Activated CD4-positive, alpha-beta T cell treated with anti-CD3 and anti-CD28 coated beads, Interleukin-2, amount 50 U/mL, for 1 hour (primary cell): Measurements from ENCODE around the gene ZNF407.

Experiments used
- DNase-seq: peaks from one replicate; pipeline ENCODE4 v3.0.0-alpha.2; 2020

Gene ZNF407

DNA sequence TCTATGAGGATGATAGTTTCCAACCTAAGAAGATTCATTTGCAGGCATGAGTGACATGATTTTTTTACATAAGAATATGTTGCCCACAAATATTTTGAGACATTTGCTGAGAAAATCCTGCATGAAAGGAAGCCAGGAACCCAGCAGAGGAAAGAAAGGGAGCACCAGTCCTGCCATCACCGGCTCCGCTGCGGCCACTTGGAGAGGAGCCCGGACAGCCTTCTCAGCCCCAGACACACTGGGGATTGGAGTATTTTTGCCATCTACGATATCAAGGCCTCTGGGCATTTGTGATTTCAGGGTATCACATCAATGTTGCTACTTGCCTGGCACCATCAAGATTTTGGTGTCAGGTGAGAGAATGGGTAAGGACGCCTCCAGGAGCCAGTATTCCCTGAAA, 383.0 kb downstream of the ZNF407 start:
- DNase-seq: no peak

DNA sequence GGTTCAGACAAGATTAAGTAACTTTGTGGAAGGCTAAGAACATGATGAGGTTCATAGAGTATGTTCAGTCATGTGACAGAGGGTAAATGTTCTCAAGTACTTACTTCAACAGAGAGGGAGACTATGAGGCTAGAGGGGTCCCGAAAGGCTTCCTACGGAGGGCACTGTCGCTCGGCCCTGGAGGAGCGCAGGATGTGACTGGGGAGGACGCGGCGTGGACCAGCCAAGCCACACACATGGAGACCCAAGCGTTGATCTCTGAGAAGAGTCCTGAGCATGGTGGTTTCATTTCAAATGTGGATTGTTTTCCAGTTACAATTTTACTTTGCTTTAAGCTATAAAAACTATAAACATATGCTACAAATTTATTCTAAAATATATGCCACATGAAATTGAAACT, 383.8 kb downstream of the ZNF407 start:
- no peak for DNase-seq

GRCh38 chr18:74982946-74983635, 385.4 kb downstream of the ZNF407 start:
- no peak for DNase-seq

DNA sequence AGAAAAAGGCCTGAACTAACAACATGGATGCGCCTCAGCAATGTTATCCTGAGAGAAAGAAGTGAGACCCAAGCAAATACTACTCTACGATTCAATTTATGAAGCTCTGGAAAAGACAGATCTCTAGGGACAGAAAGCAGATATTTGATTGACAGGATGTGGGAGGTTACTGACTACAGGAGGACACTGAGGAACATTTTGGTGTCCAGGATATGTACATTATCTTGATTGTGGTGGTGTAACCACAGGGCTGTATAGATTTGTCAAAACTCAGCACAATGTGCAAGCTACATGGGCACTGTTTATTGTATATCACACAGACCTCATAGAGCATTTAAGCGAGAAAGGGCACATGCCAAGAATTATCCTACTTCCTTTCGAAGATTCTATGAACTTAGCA, 391.5 kb downstream of the ZNF407 start:
- no peak for DNase-seq

DNA sequence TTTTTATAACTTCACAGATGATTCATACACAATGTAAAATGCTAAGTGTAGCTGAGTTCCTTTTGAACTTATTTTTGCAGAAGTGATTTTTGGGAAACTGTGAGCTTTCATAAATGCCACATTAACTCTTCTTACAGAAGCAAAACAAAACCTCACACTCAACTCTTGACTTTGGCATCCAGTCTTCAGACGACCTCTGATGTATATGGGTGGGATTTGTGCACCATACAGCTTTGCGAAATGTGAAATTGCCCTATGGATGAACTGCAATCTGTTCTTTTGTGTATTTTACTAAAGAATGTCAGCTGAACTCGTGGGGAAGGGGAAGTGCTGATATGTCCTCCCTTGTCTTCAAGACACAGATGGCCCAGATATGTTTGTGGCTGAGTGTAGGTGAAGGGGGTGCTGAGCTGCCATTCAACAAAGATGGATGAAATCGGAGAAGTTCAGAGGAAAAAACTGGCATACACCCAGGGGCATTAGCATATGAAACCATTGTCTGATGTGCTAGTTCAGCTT, 393.0 kb downstream of the ZNF407 start:
- DNase-seq: no peak

GRCh38 chr18:74994502-74995418, 397.1 kb downstream of the ZNF407 start:
- no peak for DNase-seq

GRCh38 chr18:74995419-74995736, 397.7 kb downstream of the ZNF407 start:
- no peak for DNase-seq

GRCh38 chr18:74996055-74996454, 398.4 kb downstream of the ZNF407 start:
- no peak for DNase-seq

DNA sequence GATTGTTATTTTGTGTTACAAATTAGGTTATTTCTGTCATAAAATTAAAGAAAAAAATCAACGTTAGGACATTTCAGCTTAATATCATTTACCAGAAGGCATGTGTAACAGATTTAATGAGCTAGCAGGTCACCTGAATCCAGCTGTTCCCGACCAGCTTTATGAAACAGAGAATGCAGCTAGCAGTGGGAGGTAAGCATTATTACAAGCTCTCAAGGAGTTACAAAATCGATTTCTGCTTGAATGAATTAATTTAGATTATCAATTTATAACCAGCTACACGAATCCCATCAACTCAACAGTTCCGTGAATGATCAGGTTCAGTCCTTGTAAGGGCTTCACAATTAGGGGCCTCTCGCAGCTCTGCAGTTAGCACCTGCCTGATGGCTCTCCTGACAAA, 399.3 kb downstream of the ZNF407 start:
- no peak for DNase-seq

GRCh38 chr18:75000920-75001319, 403.2 kb downstream of the ZNF407 start:
- DNase-seq: no peak

DNA sequence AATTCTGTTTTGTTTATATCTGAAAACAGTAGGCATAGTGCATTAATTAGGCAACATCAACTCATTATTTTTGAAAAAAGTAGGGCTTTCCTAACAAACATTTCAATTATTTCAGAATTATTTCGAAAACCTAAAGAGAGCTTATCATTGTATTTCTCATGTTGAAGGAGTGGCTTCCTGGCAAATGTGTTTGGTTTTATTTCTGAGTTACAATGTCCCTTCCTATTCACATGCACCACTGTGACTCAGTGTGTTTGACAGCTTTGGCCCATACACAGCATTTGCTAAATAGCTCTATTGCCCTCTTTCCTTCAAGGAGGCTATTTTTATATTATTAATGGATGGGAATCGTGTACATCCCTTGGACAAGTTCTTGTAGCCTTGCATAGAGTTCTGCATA, 405.4 kb downstream of the ZNF407 start:
- no peak for DNase-seq

DNA sequence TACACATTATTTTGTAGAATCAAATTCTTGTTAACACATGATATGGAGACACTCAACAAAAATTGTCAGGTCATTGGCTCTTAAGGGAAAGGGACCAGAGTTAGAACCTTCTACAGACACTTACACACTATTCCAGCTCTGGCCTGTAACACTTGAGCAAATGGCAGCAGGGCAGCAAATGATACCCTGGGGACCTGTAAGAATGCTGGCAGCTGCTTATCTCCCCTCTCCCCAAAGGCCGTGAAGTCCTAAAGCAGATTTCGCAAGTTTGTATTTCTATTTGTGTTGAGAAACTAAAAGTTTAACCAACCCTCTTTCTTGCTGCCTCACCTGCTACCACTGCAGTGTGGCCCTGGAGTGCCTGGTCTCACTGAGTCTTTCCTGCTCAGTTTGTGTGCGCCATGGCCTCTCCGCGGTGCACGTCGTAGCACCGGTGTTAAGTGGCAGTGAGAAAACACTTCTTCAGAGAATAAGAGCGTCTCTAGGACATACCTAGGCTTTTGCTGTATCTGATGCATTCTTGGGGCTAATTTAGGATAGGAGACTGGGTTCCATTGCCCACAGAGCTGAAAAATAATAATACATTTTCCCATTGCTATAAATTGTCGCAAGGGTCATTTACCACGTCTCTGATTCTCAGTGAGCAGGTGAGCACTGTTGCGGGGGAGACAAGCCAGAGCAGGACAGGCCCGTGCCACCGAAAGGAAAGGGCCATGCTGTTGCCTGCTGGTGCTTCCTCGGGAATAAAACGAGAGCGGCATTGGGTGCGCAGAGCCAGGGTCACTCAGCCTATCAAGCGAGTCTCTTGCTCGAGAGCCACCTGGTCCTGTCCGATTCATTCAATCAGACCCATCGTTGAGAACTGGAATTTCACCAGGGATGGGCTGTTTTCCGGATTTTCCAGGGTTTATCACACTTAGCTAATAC, 406.4 kb downstream of the ZNF407 start:
- DNase-seq: no peak

DNA sequence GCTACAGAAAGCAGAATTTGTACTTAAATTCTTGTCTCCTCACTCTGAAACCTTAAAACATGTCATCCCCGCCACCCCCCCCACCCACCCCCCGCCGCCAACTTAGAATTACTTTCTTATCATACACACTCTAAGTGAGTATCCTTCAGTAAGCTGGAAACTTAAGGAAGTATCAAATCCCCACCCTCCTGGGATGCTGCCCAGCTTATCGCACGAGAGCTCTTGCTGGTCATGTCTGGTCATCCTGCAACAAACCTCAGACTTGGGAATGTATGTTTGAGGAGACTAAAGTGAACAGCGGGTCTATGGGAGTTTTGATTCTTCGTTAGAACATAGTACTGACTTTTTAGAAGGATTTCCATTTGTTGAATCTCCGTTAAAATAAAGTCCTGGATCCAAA, 408.0 kb downstream of the ZNF407 start:
- no peak for DNase-seq

DNA sequence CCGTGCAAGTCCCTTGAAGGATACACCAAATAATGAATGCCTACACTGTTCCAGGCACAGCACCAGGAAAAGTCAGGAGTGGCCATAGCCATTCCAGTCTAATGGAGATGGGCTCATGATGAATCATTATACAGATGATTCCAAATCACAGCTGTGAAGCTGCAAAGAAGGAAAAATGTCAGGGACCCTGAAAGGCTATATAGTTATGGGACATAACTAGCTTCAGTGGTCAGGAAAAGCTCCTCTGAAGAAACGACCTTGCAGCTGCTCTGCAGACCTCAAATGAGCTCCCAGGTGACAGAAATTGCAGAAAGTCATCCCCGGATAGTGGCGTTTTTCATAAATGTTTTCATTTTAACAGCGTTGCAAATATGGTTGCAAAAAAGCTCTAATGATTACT, 410.5 kb downstream of the ZNF407 start:
- DNase-seq: no peak

- DNase-seq: no peak
Measured at GRCh38 chr18:75009296-75009695, 411.6 kb downstream of the ZNF407 start.

DNA sequence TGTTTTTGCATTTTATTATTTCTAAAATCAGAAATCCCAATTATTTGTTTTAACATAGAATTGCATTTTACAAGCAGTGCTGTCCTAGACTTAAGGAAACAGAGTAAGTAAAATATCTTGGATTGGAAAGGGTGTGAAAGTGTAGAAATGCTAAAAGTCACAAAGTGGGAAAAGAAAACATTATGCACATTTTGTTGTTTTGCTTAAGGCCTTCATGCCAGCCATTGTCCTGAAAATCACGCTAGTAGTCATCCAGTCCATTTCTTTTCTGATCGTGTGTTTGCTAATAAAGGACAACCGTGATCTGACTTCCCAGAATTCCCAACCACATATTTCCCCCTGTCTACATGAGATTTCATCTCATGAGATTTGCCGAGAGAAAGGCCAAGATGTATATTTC, 412.2 kb downstream of the ZNF407 start:
- no peak for DNase-seq

GRCh38 chr18:75010278-75010677, 412.6 kb downstream of the ZNF407 start:
- DNase-seq: no peak

GRCh38 chr18:75010689-75011088, 413.0 kb downstream of the ZNF407 start:
- DNase-seq: no peak

DNA sequence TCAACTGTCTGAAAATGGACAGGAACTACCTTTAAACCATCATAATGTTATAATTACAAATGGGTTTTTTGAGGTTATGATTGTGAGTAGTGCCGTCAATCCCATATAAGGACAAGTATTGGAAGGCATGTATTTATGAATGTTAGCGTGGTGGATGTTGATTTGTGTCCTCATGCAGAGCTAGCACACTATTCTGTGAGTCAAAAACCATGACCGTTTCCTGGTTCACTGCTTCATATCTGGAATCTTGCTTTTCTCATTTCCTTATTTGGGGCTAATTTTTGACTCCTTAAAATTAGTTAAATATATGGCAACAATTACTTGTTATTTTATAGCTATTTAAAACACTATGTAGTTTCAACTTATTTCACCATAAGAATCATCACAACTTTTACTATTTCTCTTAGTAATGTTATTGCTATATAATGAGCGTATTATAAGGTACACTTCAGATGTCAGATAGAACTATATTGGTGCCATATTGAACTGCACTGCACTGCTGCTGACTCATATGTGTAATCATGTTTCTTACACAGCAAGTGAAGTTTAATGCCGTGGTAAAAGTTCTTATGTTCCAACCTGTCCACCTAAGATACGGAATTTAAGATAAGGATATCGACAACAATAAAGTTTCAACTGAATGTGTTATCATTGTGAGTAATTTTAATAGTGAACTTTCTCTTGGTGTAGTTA, 418.5 kb downstream of the ZNF407 start:
- no peak for DNase-seq

- no peak for DNase-seq
Measured at GRCh38 chr18:75023473-75023872, 425.8 kb downstream of the ZNF407 start.

DNA sequence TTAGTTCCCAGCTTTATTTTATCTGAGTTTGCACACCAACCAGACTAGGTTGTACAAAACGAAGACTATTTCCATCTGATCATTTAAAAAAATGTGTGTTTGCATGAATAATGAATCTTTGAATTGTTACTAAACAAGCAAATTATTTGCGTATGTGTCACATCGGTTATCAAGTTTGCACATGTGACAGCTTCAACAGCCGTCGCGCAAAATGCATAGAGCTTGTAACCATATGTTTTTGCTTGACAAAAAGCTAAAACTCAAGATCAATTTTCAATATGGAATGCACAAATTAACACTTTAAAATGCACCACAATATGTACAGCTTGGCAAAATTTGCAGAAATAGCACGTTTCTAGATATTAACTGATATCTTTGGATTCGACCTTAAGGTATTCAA, 427.2 kb downstream of the ZNF407 start:
- no peak for DNase-seq

DNA sequence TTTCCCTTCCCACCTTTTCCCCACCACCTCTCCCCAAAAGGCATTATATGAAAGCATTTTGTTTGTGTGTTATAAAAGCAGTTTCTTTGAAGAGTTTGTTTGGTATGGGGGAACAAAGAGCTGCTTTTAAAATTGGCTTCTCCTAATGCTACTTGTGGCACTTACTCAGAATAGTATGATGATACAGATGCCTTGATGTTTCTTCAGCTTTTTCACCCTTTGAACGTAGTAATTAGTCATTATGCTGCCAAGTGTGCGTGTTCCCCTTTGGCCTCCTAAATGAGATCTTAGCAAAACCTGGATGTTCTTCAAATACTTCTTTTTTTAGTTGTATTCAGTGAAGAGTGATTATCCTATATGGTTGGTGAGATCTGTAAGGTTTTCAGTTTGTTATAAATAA, 427.9 kb downstream of the ZNF407 start:
- no peak for DNase-seq

GRCh38 chr18:75029481-75029880, 431.8 kb downstream of the ZNF407 start:
- no peak for DNase-seq
